Activated naive CD4-positive, alpha-beta T cell treated with anti-CD3 and anti-CD28 coated beads, Interleukin-2, amount 10 ng/mL, durations not matched to agents 5 hours and 36 hours (primary cell): ENCODE data around the gene DPP9. TPM values are rescaled to one million over a fixed set of nuclear protein-coding genes. Genes with fewer than 3 reads are reported as not detected.

Source experiments
- microRNA-seq: library from miRNA; unstranded; fragments of <30 nt; microRNA quantifications from one replicate; pipeline ENCODE4 v1.2.0, GENCODE V29; 2022; ENCODE audit warnings: borderline microRNAs expressed, borderline replicate concordance
- total RNA-seq, 2 experiments: library from RNA; stranded (reverse); gene quantifications; one replicate each; pipeline ENCODE4 v1.2.3, GENCODE V29; 2021

DPP9 gene
- 10 to 100 TPM; 75.5 to 75.9 TPM for total RNA-seq

DNA sequence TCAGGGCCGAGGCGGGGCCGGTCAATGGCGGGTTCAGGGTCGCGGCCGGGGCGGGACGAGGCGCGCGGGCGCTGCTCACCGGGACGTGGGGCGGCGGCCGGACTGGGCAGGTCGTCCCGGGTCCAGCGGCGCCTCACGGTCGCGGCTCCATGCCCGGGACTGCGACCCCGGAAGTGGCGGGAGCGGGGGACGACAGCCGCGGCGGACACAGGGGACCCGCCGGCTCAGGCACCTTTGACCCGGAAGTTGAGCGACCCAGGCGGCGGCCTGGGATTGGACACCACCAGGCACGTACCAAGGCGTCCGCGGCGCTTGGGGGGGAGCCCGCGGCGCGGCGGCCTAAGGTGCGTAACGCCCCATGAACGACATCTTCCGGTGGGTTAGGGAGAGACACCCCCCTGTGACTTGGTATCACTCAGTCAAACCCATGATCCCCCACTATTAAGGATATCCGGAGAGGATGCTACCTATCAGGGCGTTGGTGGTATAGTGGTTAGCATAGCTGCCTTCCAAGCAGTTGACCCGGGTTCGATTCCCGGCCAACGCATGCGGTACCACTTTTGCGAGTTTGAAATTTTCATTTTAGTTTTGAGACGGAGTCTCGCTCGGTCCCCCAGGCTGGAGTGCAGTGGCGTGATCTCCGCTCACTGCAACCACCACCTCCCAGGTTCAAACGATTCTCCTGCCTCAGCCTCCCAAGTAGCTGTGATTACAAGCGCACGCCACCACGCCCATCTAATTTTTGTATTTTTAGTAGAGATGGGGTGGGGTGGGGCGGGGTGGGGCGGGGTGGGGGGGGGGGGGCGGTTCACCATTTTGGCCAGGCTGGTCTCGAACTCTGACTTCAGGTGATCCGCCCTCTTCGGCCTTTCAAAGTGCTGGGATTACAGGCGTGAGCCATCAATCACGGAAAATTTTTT is at the start of gene DPP9:
Gene DPP9, minus strand, starts transcription at position 248 of the 920 bp plus-strand sequence. CDS start 3,936 bp downstream, outside the sequence.

DNA sequence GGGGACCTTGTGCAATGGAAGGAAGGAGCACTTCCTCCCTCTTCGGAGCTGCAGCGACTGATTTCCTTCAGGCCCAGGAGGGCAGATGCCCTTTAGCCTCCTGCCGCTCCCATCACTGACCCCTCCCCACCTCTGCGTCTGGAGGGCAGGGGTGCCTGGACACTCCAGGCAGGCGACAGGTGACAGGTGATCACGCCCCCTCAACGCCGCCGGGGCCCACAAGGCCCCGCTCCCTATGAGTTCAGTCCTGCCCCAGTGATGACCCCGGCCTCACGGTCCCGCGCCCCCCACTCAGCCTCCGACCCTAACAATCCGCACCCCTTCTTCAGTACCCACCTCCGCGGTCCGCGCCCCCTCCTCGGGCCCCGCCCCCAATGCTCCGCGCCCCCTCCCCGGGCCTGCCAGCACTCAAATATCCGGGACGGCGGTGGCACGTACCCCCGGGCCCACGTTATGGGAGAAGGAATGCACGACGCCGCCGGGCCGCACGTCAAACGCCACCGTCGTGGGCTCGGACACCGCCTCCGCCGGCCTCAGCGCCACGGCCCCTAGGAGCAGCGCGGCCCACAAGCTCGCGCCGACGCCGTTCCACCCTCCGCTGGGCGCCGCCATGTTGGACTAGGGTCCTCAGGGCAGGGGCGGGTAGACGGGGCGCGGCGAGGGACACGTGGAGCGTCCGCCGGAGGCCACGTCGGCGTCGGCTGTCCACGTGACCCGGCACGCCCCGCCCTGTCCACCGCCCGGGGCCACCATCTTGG is 53.7 kb downstream of the DPP9 start, which contains the start of gene MYDGF:
Gene MYDGF, minus strand, starts transcription at position 620 of the 758 bp plus-strand sequence. Its CDS starts 8 bp downstream, at position 612.

DNA sequence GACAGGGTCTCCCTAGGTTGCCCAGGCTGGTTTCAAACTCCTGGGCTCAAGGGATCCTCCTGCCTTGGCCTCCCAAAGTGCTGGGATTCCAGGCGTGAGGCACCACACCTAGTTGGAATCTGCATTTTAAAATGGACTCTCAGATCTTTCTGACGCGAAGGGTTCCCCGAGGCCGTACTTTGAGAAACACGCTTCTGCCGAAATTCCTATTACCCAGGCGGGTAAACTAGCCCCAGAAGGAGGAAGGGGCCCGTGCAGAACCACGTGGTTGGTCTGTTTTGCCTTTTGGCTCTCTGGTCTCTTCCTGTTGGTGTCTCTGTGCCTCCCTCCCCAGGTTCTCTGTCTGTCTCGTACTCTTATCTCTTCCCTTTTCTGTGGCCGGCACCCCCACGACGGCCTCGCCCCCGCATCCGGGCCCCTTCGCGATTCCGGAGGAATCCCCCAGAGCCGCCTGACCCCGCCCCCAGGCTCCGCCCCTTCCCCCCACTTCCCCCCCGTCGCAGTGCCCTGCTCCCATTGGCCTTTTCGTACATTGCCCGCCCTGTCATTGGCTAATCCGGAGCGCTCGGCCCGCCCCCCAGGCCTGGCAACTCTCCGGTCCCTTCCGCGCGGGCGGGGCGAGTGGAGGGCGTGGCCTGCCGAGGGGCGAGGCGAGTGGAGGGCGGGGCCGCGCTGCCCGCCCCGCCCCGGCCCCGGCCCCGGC is 84.7 kb downstream of the DPP9 start, which contains the start of gene TNFAIP8L1:
Gene TNFAIP8L1, plus strand, starts transcription at position 689 of the 703 bp plus-strand sequence. CDS start 12,354 bp downstream, outside the sequence.

Small RNA genes lying within 50 kb of the gene (microRNA-seq; reads per million reads assigned to microRNA genes)
- 1.7 reads per million for gene MIR7-3

Other genes starting within 250 kb of the DPP9 start
- not detected for gene PLIN4, start 205.4 kb downstream of the DPP9 start, total RNA-seq
- not detected for gene PLIN5, start 188.6 kb downstream of the DPP9 start, total RNA-seq
- gene LRG1, start 183.8 kb downstream of the DPP9 start, total RNA-seq, result under 1 TPM; 0.05 to 0.10 TPM
- not detected for gene SEMA6B, start 164.2 kb downstream of the DPP9 start, total RNA-seq
- gene TNFAIP8L1, start 84.3 kb downstream of the DPP9 start, total RNA-seq, result 10 to 100 TPM; 21.8 to 23.6 TPM
- gene MYDGF, start 53.5 kb downstream of the DPP9 start, total RNA-seq, result 10 to 100 TPM; 49.6 to 54.1 TPM
- gene FEM1A, start 67.9 kb upstream of the DPP9 start, total RNA-seq, result 10 to 100 TPM; 10.9 to 11.4 TPM
- 10 to 100 TPM; 17.4 to 18.6 TPM for gene TICAM1, start 107.9 kb upstream of the DPP9 start, total RNA-seq
- 10 to 100 TPM; 23.7 to 23.8 TPM for gene PLIN3, start 143.8 kb upstream of the DPP9 start, total RNA-seq
- gene ARRDC5, start 179.1 kb upstream of the DPP9 start, total RNA-seq, result 1 to 10 TPM; 3.1 to 4.0 TPM
- 10 to 100 TPM; 83.9 to 85.6 TPM for gene UHRF1, start 185.7 kb upstream of the DPP9 start, total RNA-seq
- gene KDM4B, start 245.3 kb upstream of the DPP9 start, total RNA-seq, result 10 to 100 TPM; 52.1 to 53.0 TPM